ENCODE results near the gene LRRC61. TPM values are rescaled to one million over a fixed set of nuclear protein-coding genes. Genes with fewer than 3 reads are reported as not detected.

LRRC61 gene
- total and polyA plus RNA-seq, 2 of the 13 experiments (the other 11 are each of a cell fraction or from before 2014, with no cell fraction given) = 33.0 to 34.8 TPM

DNA sequence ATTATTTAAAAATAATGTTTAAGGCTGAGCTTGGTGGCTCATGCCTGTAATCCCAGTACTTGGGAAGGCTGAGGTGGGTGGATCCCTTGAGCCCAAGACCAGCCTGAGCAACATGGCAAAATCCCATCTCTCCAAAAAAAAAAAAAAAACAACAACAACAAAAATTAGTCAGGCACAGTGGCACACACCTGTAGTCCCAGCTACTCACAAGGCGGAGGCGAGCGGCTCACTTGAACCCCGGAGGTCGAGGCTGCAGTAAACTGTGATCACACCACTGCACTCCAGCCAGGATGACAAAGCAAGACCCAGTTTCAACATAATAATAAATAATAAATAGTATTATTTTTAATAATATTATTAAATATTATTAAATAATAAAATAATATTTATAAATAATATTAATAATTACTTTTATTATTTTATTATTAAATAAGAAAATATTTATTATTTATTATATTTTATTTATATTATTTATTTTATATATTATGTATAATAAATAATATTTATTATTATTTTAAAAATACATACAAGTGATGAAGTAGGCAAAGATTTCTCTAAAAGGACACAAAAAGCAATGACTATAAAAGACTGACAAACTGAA lies 8.4 kb upstream of the LRRC61 start:
- H3K4me1 ChIP-seq (ENCODE audit: insufficient read depth, low read length) = peaks cover 37% of the 10 kb centered on the region
- H2AFZ ChIP-seq (ENCODE audit: low read length) = no peak overlapping the region
- 99% methylated on average over 5 of the region's 5 CpGs for WGBS (ENCODE audit: low lambda C conversion rate)
- in situ Hi-C loops (cut with HindIII; ENCODE audit: extremely low pct_ligation_motif_present, low pct_unique_long_range_greater_than_20kb) (no loop called here), intact Hi-C loops (cut with micrococcal nuclease; ENCODE audit: unreplicated experiment) (no loop called here)
- H3K9me3 ChIP-seq (ENCODE audit: low read length) = no peaks in the 10 kb centered on the region
- POLR2A ChIA-PET = no interaction called here
- no peak for FAIRE-seq
- H3K79me2 ChIP-seq (ENCODE audit: insufficient read depth, low read length) = no peaks in the 10 kb centered on the region
- H3K27me3 ChIP-seq (ENCODE audit: control insufficient read depth in 1 of 2, insufficient read depth in 2 of 2, low read length in 2 of 2) = no peaks in the 10 kb centered on the region
- TF ChIP-seq ZNF878 (CRISPR knock-in tag; IDR thresholded peaks at IDR 0.05) (no peak), KDM5A (IDR thresholded peaks at IDR 0.05; ENCODE audit: borderline replicate concordance, low read length) (no peak), DRAP1 (CRISPR knock-in tag; IDR thresholded peaks at IDR 0.05) (no peak), HNRNPL (IDR thresholded peaks at IDR 0.05; ENCODE audit: low read depth, low read length) (no peak), AGO2 (optimal IDR thresholded peaks at IDR 0.05; ENCODE audit: low read depth, low read length) (no peak), GTF3A (CRISPR knock-in tag; conservative IDR thresholded peaks at IDR 0.05) (no peak), GRHL1 (CRISPR knock-in tag; conservative IDR thresholded peaks at IDR 0.05) (no peak), JUND (CRISPR knock-in tag; IDR thresholded peaks at IDR 0.05) (no peak), POGZ (CRISPR knock-in tag; IDR thresholded peaks at IDR 0.05) (no peak), CBX2 (IDR thresholded peaks at IDR 0.05; ENCODE audit: low read depth, low read length) (no peak), CBX2 (CRISPR knock-in tag; IDR thresholded peaks at IDR 0.05; ENCODE audit: low read depth) (no peak), ZBED4 (CRISPR knock-in tag; IDR thresholded peaks at IDR 0.05; ENCODE audit: borderline replicate concordance) (no peak), FOXA1 (IDR thresholded peaks at IDR 0.05) (no peak), FOXA1 (CRISPR knock-in tag; IDR thresholded peaks at IDR 0.05) (no peak), FOXM1 (CRISPR knock-in tag; IDR thresholded peaks at IDR 0.05) (no peak), HMGA1 (CRISPR knock-in tag; conservative IDR thresholded peaks at IDR 0.05) (no peak), ZNF335 (CRISPR knock-in tag; IDR thresholded peaks at IDR 0.05) (no peak)
- no peaks in the 10 kb centered on the region for H3K36me3 ChIP-seq (replicated peaks in 1 of 2; ENCODE audit: control insufficient read depth in 1 of 2, insufficient read depth in 2 of 2, low read length in 2 of 2)
- no peak overlapping the region for H3K27ac ChIP-seq (ENCODE audit: extremely low read length, insufficient read depth, low read length)
- no peak for DNase-seq (ENCODE audit: low spot score)
- no TSS peak for BruUV-seq (replicated peaks)
- H3K9ac ChIP-seq (ENCODE audit: insufficient read depth, low read depth, low read length) = no peak overlapping the region
- no peak overlapping the region for H3K4me2 ChIP-seq (ENCODE audit: low read depth, low read length)
- ATAC-seq = no peak
- H3K4me3 ChIP-seq (replicated peaks in 1 of 3; ENCODE audit: insufficient read depth in 1 of 3, low read depth in 2 of 3, low read length in 3 of 3) = no peak overlapping the region
- no peaks in the 10 kb centered on the region for H4K20me1 ChIP-seq (ENCODE audit: insufficient read depth, low read length)
- CTCF ChIA-PET (ENCODE audit: low intra/inter-chr PET ratio, low total read pairs) = no interaction called here

Data from HepG2 (cell line).